A549 (cell line): ENCODE results near the gene SH2D4B. TPM values are rescaled to one million over a fixed set of nuclear protein-coding genes. Genes with fewer than 3 reads are reported as not detected.

ENCODE experiments used
- ATAC-seq, 2 experiments: fragments of 200-7000 bp in 1 of 2; fragments of >200 bp in 1 of 2; cut with Nextera tagmentation in 1 of 2; cut with Tn5 transposase in 1 of 2; 3 replicates each; pipeline versions ENCODE4 v1.8.0 to v1.9.1; 2018 to 2020; ENCODE audit warnings: mild to moderate bottlenecking in 1 of 2, moderate library complexity in 1 of 2
- CTCF ChIA-PET: fragments of 300-600 bp; sonication (Branson Sonifier 250); formaldehyde crosslinking; extraction: SDS; loops from one replicate; lab custom pipeline; 2021; ENCODE audit warnings: antibody characterized with exemption, inconsistent platforms; lab: Yijun Ruan, JAX
- POLR2A ChIA-PET: fragments of 350-600 bp; formaldehyde crosslinking; extraction: SDS; loops from one replicate; lab custom pipeline; 2021; ENCODE audit warnings: antibody characterized with exemption, inconsistent platforms; lab: Yijun Ruan, JAX
- DNase-seq, 2 experiments: peaks; one replicate each; pipeline versions ENCODE4 v3.0.0 to v3.0.0-alpha.2; 2011 to 2016; ENCODE audit warnings: low read depth in 1 of 2, low spot score in 1 of 2
- FAIRE-seq: peaks from 2 replicates; lab custom pipeline; 2011; peaks lifted over from hg19 to GRCh38; lab: Jason Lieb, UNC
- H3K27ac ChIP-seq, 2 experiments: fragments of >200 bp; sonication (Bioruptor Twin); formaldehyde crosslinking; 3 replicates each; pipeline ENCODE4 v1.5.1; 2016 to 2017
- H3K4me1 ChIP-seq: fragments of >200 bp; sonication (Bioruptor Twin); formaldehyde crosslinking; 3 replicates; pipeline ENCODE4 v1.6.1; 2016
- H3K4me2 ChIP-seq: fragments of >200 bp; sonication (Bioruptor Twin); formaldehyde crosslinking; 3 replicates; pipeline ENCODE4 v1.6.1; 2016
- H3K4me3 ChIP-seq: fragments of >200 bp; sonication (Bioruptor Twin); formaldehyde crosslinking; 3 replicates; pipeline ENCODE4 v1.5.1; 2016
- H3K9me3 ChIP-seq: fragments of >200 bp; sonication (Bioruptor Twin); formaldehyde crosslinking; 3 replicates; pipeline ENCODE4 v1.6.1; 2016
- CBX2 ChIP-seq: fragments of 200-600 bp; sonication (generic); IDR thresholded peaks from 2 replicates; pipeline ENCODE4 v1.6.1; 2016; ENCODE audit warnings: low read depth, mild to moderate bottlenecking, borderline replicate concordance
- EP300 ChIP-seq, 2 experiments: fragments of >200 bp; sonication (Bioruptor Twin); formaldehyde crosslinking; IDR thresholded peaks; 2 replicates in 1 of 2; 3 replicates in 1 of 2; pipeline ENCODE4 v1.6.1; 2016 to 2017
- FOSB ChIP-seq: fragments of 250-450 bp; sonication (Bioruptor Pico); IDR thresholded peaks from 2 replicates; pipeline ENCODE4 v1.5.0; 2020; ENCODE audit warnings: mild to moderate bottlenecking, moderate library complexity
- FOSL2 ChIP-seq, 2 experiments: fragments of 450-650 bp in 1 of 2; fragments of >200 bp in 1 of 2; sonication (Bioruptor Twin) in 1 of 2; formaldehyde crosslinking; IDR thresholded peaks; 2 replicates each; pipeline versions ENCODE4 v1.5.0 to v1.6.1; 2016 to 2020; ENCODE audit warnings: mild to moderate bottlenecking in 1 of 2, moderate library complexity in 1 of 2
- HEYL ChIP-seq: fragments of 250-450 bp; sonication (Bioruptor Pico); IDR thresholded peaks from 2 replicates; pipeline ENCODE4 v1.8.0; 2021; ENCODE audit warnings: mild to moderate bottlenecking, moderate library complexity
- HOXB5 ChIP-seq: fragments of 250-450 bp; sonication (Bioruptor Pico); IDR thresholded peaks from 2 replicates; pipeline ENCODE4 v1.5.0; 2020; ENCODE audit warnings: mild to moderate bottlenecking, moderate library complexity
- JUN ChIP-seq, 2 experiments: fragments of >200 bp; sonication (Bioruptor Twin); formaldehyde crosslinking; IDR thresholded peaks; 2 replicates in 1 of 2; 3 replicates in 1 of 2; pipeline ENCODE4 v1.6.1; 2016 to 2017
- KDM5A ChIP-seq: fragments of 200-600 bp; sonication (generic); IDR thresholded peaks from 2 replicates; pipeline ENCODE4 v1.6.1; 2016; ENCODE audit warnings: antibody characterized with exemption, mild to moderate bottlenecking
- MAFK ChIP-seq: fragments of 450-650 bp; IDR thresholded peaks from 2 replicates; pipeline ENCODE4 v1.6.1; 2014; ENCODE audit not compliant: partially characterized antibody
- MAZ ChIP-seq: fragments of 150-350 bp; IDR thresholded peaks from 2 replicates; pipeline ENCODE4 v1.6.1; 2014; ENCODE audit warnings: antibody characterized with exemption, low read depth, low read length, borderline replicate concordance
- NFE2L2 ChIP-seq: fragments of 150-350 bp; conservative IDR thresholded peaks from 2 replicates; pipeline ENCODE4 v1.6.1; 2014; ENCODE audit warnings: low read length
- POLR2A ChIP-seq: IDR thresholded peaks from 2 replicates; pipeline ENCODE4 v1.6.1; 2012; ENCODE audit warnings: mild to moderate bottlenecking, low read length
- RAD21 ChIP-seq, 2 experiments: fragments of >200 bp in 1 of 2; sonication (Bioruptor Twin) in 1 of 2; formaldehyde crosslinking in 1 of 2; IDR thresholded peaks in 1 of 2; conservative IDR thresholded peaks in 1 of 2; 2 replicates in 1 of 2; 3 replicates in 1 of 2; pipeline ENCODE4 v1.6.1; 2012 to 2018; ENCODE audit warnings: inconsistent platforms in 1 of 2
- ZC3H11A ChIP-seq: fragments of 450-650 bp; IDR thresholded peaks from 2 replicates; pipeline ENCODE4 v1.6.1; 2014; ENCODE audit warnings: antibody characterized with exemption, mild to moderate bottlenecking
- ZSCAN20 ChIP-seq: fragments of 250-450 bp; sonication (Bioruptor Pico); IDR thresholded peaks from 2 replicates; pipeline ENCODE4 v1.8.0; 2022; ENCODE audit warnings: mild to moderate bottlenecking, moderate library complexity
- WGBS: methylation state at CpG from one replicate; pipeline ENCODE4 v1.1.6; 2017; ENCODE audit errors: missing lambda C conversion rate; 5-methylcytosine and 5-hydroxymethylcytosine counted together
- polyA plus RNA-seq, 4 experiments: library from polyadenylated mRNA; depleted of rRNA in 3 of 4; stranded (reverse); fragments of >200 nt; fragmentation: RNase III in 1 of 4; extraction: RNeasy Plus Mini Kit Qiagen cat#74134 plus additional on column Dnase treatment in 1 of 4; gene quantifications; 2 replicates in 3 of 4; 3 replicates in 1 of 4; pipeline ENCODE4 v1.2.3, GENCODE V29; 2011 to 2017
- TF ChIP-seq, protein P1 (sequence below): fragments of >200 bp; sonication (Bioruptor Twin); formaldehyde crosslinking; IDR thresholded peaks from 3 replicates; pipeline ENCODE4 v1.5.1; 2016
- TF ChIP-seq, protein P2 (sequence below): IDR thresholded peaks from 2 replicates; pipeline ENCODE4 v1.6.1; 2012; ENCODE audit warnings: low read depth, borderline replicate concordance
- TF ChIP-seq, protein P3 (sequence below): fragments of 250-450 bp; sonication (Bioruptor Pico); IDR thresholded peaks from 2 replicates; pipeline ENCODE4 v1.5.0; 2021; ENCODE audit warnings: mild to moderate bottlenecking, moderate library complexity, borderline replicate concordance
- TF ChIP-seq, protein P4 (sequence below): IDR thresholded peaks from 2 replicates; pipeline ENCODE4 v1.6.1; 2012
- TF ChIP-seq, protein P5 (sequence below): IDR thresholded peaks from 2 replicates; pipeline ENCODE4 v1.6.1; 2012

Gene SH2D4B
- polyA plus RNA-seq, 2 of the 4 experiments (the other 2 are of a cell fraction), result 0.01 to 0.12 TPM

DNA sequence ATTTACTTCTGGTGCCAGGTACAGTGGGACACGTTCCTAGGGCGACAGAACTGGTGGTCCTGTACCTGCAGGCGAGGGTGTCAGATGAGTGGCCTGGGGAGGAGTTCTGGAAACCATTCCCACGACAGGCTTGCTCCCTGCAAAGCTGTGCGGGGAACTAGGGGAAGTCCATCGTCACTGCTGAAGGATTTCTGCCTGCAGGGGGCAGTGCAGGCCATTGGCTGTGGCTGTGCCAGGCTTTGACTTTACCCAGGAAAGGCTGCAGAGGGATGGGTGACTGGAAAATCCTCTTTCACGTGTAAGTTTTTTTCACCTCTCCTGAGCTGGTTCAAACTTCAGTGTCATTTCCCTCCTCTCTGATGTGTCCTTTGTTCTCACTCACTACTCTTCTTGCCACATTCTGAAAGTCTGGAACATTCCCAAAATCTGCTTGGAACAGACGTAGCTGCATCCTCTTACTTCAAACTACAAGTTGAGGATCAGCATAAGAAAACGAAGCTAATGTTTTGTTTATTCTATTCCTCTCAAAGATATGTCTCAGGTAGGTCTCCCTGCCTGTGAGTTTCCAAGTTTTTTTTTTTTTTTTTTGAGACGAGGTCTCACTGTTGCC, 126.5 kb downstream of the SH2D4B start:
- ATAC-seq, result peak; percentile 69 to 89; a peak in 4 of 6 replicates
- DNase-seq, result peak; percentile 68 to 70
- H3K9me3 ChIP-seq, result no peaks in the 10 kb centered on the region
- no peak overlapping the region for H3K4me3 ChIP-seq
- CTCF ChIA-PET, result interaction anchor here (0.6 to 7.4 kb wide), 21 partner anchors 9 to 1146 kb away, joined by 3 to 60 read pairs (median 4); no protein-coding TSS in a partner anchor
- 19% methylated on average over 10 of the region's 10 CpGs for WGBS
- peaks cover 4% of the 10 kb centered on the region; the same call in 2 of the 3 replicates for H3K4me1 ChIP-seq
- H3K27ac ChIP-seq, result no peak overlapping the region
- peak; percentile 63 to 78 for TF ChIP-seq RAD21 (conservative IDR thresholded peaks at IDR 0.05 in 1 of 2, IDR thresholded peaks at IDR 0.05 in 1 of 2)
- TF ChIP-seq ZC3H11A, result no peak
- TF ChIP-seq MAZ, result no peak
- TF ChIP-seq, protein P1, sequence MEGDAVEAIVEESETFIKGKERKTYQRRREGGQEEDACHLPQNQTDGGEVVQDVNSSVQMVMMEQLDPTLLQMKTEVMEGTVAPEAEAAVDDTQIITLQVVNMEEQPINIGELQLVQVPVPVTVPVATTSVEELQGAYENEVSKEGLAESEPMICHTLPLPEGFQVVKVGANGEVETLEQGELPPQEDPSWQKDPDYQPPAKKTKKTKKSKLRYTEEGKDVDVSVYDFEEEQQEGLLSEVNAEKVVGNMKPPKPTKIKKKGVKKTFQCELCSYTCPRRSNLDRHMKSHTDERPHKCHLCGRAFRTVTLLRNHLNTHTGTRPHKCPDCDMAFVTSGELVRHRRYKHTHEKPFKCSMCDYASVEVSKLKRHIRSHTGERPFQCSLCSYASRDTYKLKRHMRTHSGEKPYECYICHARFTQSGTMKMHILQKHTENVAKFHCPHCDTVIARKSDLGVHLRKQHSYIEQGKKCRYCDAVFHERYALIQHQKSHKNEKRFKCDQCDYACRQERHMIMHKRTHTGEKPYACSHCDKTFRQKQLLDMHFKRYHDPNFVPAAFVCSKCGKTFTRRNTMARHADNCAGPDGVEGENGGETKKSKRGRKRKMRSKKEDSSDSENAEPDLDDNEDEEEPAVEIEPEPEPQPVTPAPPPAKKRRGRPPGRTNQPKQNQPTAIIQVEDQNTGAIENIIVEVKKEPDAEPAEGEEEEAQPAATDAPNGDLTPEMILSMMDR, result peak; percentile 74
- H3K4me2 ChIP-seq, result peak overlapping the region; percentile 11; the same call in 2 of the 3 replicates
- POLR2A ChIA-PET, result no interaction called here
- FAIRE-seq, result no peak

DNA sequence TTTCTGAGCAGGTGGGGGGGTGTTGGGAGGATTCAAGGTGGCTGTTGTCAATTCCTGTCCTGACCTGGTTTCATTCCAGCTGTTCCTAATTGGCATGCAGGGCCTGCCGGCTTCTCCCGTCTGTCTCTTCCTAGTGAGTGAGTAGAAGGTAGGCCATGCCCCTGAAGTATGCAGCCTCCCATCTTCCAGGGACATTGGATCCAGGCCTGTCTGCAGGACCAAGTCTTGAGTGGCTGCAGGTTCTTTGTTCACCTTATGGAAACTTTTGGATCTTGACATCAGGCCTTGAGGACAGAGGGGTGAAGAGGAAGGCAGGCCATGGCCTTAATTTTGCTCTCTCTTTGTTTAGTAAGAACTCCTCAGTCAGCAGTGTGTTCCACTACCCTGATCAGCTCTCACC, 131.8 kb downstream of the SH2D4B start:
- ChIA-PET CTCF (interaction anchor here (1.0 to 4.0 kb wide), 3 partner anchors 15 to 225 kb away, joined by 3 to 16 read pairs (median 4); no protein-coding TSS in a partner anchor), POLR2A (no interaction called here)
- FAIRE-seq, result no peak
- H3K4me3 ChIP-seq, result no peak overlapping the region
- DNase-seq, result no peak
- TF ChIP-seq, protein P2, sequence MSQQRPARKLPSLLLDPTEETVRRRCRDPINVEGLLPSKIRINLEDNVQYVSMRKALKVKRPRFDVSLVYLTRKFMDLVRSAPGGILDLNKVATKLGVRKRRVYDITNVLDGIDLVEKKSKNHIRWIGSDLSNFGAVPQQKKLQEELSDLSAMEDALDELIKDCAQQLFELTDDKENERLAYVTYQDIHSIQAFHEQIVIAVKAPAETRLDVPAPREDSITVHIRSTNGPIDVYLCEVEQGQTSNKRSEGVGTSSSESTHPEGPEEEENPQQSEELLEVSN, result no peak
- TF ChIP-seq POLR2A, result no peak
- TF ChIP-seq, protein P3, sequence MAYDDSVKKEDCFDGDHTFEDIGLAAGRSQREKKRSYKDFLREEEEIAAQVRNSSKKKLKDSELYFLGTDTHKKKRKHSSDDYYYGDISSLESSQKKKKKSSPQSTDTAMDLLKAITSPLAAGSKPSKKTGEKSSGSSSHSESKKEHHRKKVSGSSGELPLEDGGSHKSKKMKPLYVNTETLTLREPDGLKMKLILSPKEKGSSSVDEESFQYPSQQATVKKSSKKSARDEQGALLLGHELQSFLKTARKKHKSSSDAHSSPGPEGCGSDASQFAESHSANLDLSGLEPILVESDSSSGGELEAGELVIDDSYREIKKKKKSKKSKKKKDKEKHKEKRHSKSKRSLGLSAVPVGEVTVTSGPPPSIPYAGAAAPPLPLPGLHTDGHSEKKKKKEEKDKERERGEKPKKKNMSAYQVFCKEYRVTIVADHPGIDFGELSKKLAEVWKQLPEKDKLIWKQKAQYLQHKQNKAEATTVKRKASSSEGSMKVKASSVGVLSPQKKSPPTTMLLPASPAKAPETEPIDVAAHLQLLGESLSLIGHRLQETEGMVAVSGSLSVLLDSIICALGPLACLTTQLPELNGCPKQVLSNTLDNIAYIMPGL (CRISPR knock-in tag), result no peak
- TF ChIP-seq HEYL (CRISPR knock-in tag), result no peak
- no peak for TF ChIP-seq HOXB5 (CRISPR knock-in tag)
- TF ChIP-seq CBX2, result no peak
- TF ChIP-seq JUN (IDR thresholded peaks at IDR 0.05), result no peak
- TF ChIP-seq ZSCAN20 (CRISPR knock-in tag), result no peak
- no peak for TF ChIP-seq KDM5A
- no peak for TF ChIP-seq RAD21 (conservative IDR thresholded peaks at IDR 0.05 in 1 of 2, IDR thresholded peaks at IDR 0.05 in 1 of 2)
- TF ChIP-seq, protein P4, sequence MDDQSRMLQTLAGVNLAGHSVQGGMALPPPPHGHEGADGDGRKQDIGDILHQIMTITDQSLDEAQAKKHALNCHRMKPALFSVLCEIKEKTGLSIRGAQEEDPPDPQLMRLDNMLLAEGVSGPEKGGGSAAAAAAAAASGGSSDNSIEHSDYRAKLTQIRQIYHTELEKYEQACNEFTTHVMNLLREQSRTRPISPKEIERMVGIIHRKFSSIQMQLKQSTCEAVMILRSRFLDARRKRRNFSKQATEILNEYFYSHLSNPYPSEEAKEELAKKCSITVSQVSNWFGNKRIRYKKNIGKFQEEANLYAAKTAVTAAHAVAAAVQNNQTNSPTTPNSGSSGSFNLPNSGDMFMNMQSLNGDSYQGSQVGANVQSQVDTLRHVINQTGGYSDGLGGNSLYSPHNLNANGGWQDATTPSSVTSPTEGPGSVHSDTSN, result no peak
- no peak overlapping the region for H3K4me2 ChIP-seq
- WGBS, result 65% methylated on average over 2 of the region's 2 CpGs
- no peak for ATAC-seq
- H3K4me1 ChIP-seq, result no peaks in the 10 kb centered on the region
- H3K27ac ChIP-seq, result no peak overlapping the region
- no peaks in the 10 kb centered on the region for H3K9me3 ChIP-seq

DNA sequence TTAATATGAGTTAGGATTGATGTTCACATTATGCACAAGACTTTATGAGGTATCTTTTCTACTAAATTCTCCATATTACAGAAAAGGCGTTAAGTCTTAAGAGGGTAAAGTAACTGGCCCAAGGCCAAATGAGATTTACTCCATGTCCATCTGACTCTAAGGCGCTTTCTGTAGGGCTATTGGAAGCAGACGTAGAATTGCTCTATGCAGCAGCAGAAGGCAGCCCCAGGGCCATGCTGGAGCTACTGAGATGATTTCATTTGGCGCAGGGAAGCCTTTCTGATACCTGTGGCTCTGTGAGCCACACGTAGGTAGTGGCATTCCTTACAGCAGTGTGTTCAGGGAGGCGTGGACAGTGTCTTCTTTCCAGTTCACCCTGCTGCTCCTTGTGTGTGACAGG, 133.1 kb downstream of the SH2D4B start:
- no peak overlapping the region for H3K27ac ChIP-seq
- ATAC-seq, result no peak
- no peak for DNase-seq
- 48% methylated on average over 6 of the region's 6 CpGs for WGBS
- H3K9me3 ChIP-seq, result no peaks in the 10 kb centered on the region
- H3K4me3 ChIP-seq, result no peak overlapping the region
- H3K4me1 ChIP-seq, result no peaks in the 10 kb centered on the region
- no peak for FAIRE-seq
- H3K4me2 ChIP-seq, result no peak overlapping the region
- ChIA-PET CTCF (interaction anchor here (0.6 to 7.0 kb wide), 7 partner anchors 7 to 338 kb away, joined by 3 to 60 read pairs (median 4); no protein-coding TSS in a partner anchor), POLR2A (no interaction called here)
- TF ChIP-seq MAZ (no peak), EP300 (IDR thresholded peaks at IDR 0.05) (no peak), FOSL2 (IDR thresholded peaks at IDR 0.05) (no peak), FOSL2 (CRISPR knock-in tag; IDR thresholded peaks at IDR 0.05) (no peak), KDM5A (no peak), CBX2 (no peak), POLR2A (no peak), NFE2L2 (no peak), FOSB (CRISPR knock-in tag) (no peak), HEYL (CRISPR knock-in tag) (no peak), MAFK (no peak)
- TF ChIP-seq, protein P1, result no peak
- TF ChIP-seq, protein P3 (CRISPR knock-in tag), result no peak
- TF ChIP-seq, protein P5, sequence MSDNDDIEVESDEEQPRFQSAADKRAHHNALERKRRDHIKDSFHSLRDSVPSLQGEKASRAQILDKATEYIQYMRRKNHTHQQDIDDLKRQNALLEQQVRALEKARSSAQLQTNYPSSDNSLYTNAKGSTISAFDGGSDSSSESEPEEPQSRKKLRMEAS, result no peak
